Kidney (tissue), 14 donors: ENCODE data around the gene ERBB4. TPM values are rescaled to one million over a fixed set of nuclear protein-coding genes. Genes with fewer than 3 reads are reported as not detected.

Experiments used
- DNase-seq, 5 donors: peaks; one replicate each; pipeline ENCODE4 v3.0.0-alpha.2; 2013 to 2020
- FAIRE-seq: peaks from 2 replicates; lab custom pipeline; 2012; peaks lifted over from hg19 to GRCh38; lab: Jason Lieb, UNC
- H3K27ac ChIP-seq, 2 donors: one replicate each; pipeline ENCODE4 v1.7.0; 2013; ENCODE audit warnings: low read depth in 2 of 2, low read length in 2 of 2, inconsistent platforms in 1 of 2
- H3K27me3 ChIP-seq: one replicate; pipeline ENCODE4 v1.7.1; 2013; ENCODE audit warnings: low read length, inconsistent platforms; ENCODE audit not compliant: control insufficient read depth, insufficient read depth
- H3K36me3 ChIP-seq, 3 donors: one replicate each; pipeline versions ENCODE4 v1.7.0 to v1.7.1; 2013; ENCODE audit warnings: low read length in 3 of 3, control low read depth in 1 of 3, inconsistent platforms in 1 of 3; ENCODE audit not compliant: insufficient read depth in 3 of 3, control insufficient read depth in 2 of 3
- H3K4me1 ChIP-seq, 3 donors: one replicate each; pipeline versions ENCODE4 v1.7.0 to v1.7.1; 2013; ENCODE audit warnings: low read length in 3 of 3, inconsistent platforms in 1 of 3, low read depth in 1 of 3; ENCODE audit not compliant: control insufficient read depth in 2 of 3, insufficient read depth in 2 of 3
- H3K4me3 ChIP-seq, 3 donors: one replicate each; pipeline versions ENCODE4 v1.7.0 to v1.8.1; 2013; ENCODE audit warnings: low read length in 3 of 3, control low read depth in 1 of 3, inconsistent platforms in 1 of 3
- H3K9ac ChIP-seq, 3 donors: one replicate each; pipeline versions ENCODE4 v1.7.0 to v1.7.1; 2013; ENCODE audit warnings: low read length in 3 of 3, control low read depth in 1 of 3, inconsistent platforms in 1 of 3
- H3K9me3 ChIP-seq, 3 donors: one replicate each; pipeline versions ENCODE4 v1.7.0 to v1.7.1; 2013; ENCODE audit warnings: low read length in 3 of 3, control low read depth in 1 of 3, inconsistent platforms in 1 of 3; ENCODE audit not compliant: control insufficient read depth in 2 of 3, insufficient read depth in 1 of 3
- CTCF ChIP-seq: IDR thresholded peaks from 3 replicates; pipeline ENCODE4 v1.5.1; 2012; ENCODE audit warnings: mild to moderate bottlenecking, moderate library complexity, borderline replicate concordance; ENCODE audit not compliant: insufficient read depth; ENCODE audit errors: extremely low read depth
- intact Hi-C: fragments of 100-400 bp; cut with DNase I; formaldehyde crosslinking; loops from one replicate; pipeline ENCODE4 v1.11.1; 2022
- polyA plus RNA-seq: library from polyadenylated mRNA; stranded (reverse); fragments of 350-450 nt; fragmentation: Illumina TruSeq; extraction: RNeasy Lipid Tissue Mini Kit (QIAGEN cat#74804); gene quantifications from one replicate; pipeline ENCODE4 v1.2.3, GENCODE V29; 2014; ENCODE audit warnings: low read depth, low replicate concordance; ENCODE audit not compliant: insufficient read depth
- total RNA-seq: library from RNA; stranded (reverse); fragmentation: NEBNext Ultra II Directional; extraction: Animal tissue kit (Norgen Biotek cat#: 25700); gene quantifications from one replicate; pipeline ENCODE4 v1.2.1, GENCODE V29; 2021
- donor health status: control.
- donor health status: control.
- donor health status: control.
- donor health status: control.
- donor health status: control.
- donor health status: DM: yes; HTN: yes; CAD: no.
- donor health status: Normal renal cell carcinoma (clear cell type).

Gene ERBB4
- total and polyA plus RNA-seq, 2 donors from 2014 or later, result 3.9 to 152 TPM

DNA sequence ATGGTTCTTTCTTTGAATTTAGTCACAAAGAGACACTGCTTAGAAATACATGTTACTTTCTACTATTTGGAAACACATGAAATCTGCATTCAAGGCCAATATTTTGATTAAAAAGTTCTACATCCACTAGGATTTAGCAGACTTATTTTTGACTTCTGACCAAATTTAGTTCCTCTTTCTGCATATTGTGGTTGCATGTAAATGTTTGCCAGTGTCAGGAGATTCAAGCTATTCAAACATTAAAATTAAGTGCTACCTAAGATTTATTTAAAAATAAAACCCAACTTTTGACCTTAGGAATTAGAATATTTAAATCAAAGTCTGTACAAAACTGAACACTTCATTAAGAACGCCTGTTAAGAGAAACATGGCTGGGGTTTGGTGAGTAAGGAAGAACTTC is 1091.1 kb downstream of the ERBB4 start:
- H3K9ac ChIP-seq, result no peak overlapping the region
- H3K4me3 ChIP-seq, result no peak overlapping the region
- FAIRE-seq (no peak), DNase-seq (no peak)
- no peak overlapping the region for H3K27ac ChIP-seq
- H3K36me3 ChIP-seq, result no peaks in the 10 kb centered on the region
- H3K4me1 ChIP-seq, result no peaks in the 10 kb centered on the region
- H3K27me3 ChIP-seq, result no peaks in the 10 kb centered on the region
- no peak for TF ChIP-seq CTCF
- no peaks in the 10 kb centered on the region for H3K9me3 ChIP-seq
- intact Hi-C loops, result no loop called here

DNA sequence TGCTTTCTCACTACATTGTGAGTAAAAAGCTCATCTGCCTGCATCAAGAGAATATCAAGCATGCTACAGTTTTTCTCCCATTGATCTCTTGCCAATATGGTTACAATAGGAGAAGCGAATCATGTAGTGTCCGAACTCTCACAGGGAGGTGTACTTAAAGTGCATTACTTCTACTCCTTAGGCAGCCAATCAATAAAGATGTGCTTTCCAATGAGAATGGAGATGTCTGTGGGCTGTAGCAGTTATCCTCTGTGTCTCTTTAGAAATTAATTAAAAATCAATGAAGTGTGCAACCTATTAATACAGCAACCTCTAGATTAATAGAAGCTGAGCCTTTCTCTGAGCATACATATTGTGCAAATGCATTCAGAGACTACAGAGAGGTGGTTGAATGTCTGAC is 1098.5 kb downstream of the ERBB4 start:
- Histone ChIP-seq H3K27me3 (no peaks in the 10 kb centered on the region), H3K36me3 (no peaks in the 10 kb centered on the region), H3K4me3 (no peak overlapping the region), H3K27ac (no peak overlapping the region), H3K4me1 (no peaks in the 10 kb centered on the region), H3K9me3 (no peaks in the 10 kb centered on the region), H3K9ac (no peak overlapping the region)
- no peak for FAIRE-seq
- DNase-seq, result no peak
- TF ChIP-seq CTCF, result no peak
- intact Hi-C loops, result no loop called here

GRCh38 chr2:211439011-211439410 is 1099.6 kb downstream of the ERBB4 start:
- Histone ChIP-seq H3K4me1 (no peaks in the 10 kb centered on the region), H3K9ac (no peak overlapping the region), H3K4me3 (no peak overlapping the region), H3K36me3 (no peaks in the 10 kb centered on the region), H3K27ac (no peak overlapping the region), H3K27me3 (no peaks in the 10 kb centered on the region), H3K9me3 (no peaks in the 10 kb centered on the region)
- no peak for FAIRE-seq
- no peak for TF ChIP-seq CTCF
- intact Hi-C loops, result no loop called here
- DNase-seq, result no peak

DNA sequence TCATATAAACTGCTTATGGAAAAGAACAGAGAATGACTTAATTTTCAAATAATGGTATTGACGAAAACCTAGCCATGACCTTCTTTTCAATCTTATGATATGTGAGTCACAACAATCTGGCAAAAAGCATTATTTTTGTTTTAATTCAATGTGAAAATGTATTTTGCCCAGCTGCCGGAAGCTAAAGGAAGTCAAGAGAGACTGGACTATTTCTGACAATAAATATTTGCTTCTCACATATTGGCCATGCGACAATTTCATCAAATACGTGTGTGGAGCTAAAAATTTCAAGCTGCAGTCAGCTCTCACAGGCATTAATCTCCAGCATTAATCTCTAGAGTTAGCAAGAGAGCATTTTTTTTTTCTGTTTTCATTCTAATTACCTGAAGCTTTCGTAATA is 1101.2 kb downstream of the ERBB4 start:
- DNase-seq (no peak), FAIRE-seq (no peak)
- Histone ChIP-seq H3K36me3 (no peaks in the 10 kb centered on the region), H3K27ac (no peak overlapping the region), H3K9ac (no peak overlapping the region), H3K4me1 (no peaks in the 10 kb centered on the region), H3K9me3 (no peaks in the 10 kb centered on the region), H3K4me3 (no peak overlapping the region), H3K27me3 (no peaks in the 10 kb centered on the region)
- no peak for TF ChIP-seq CTCF
- intact Hi-C loops, result no loop called here
